Esophagus muscularis mucosa (tissue), 3 donors: ENCODE measurements around the gene FBXO21.

ENCODE experiments used
- POLR2A ChIP-seq: fragments of 450-650 bp; IDR thresholded peaks from one replicate; pipeline ENCODE4 v1.6.1; 2017; ENCODE audit warnings: antibody characterized with exemption, moderate library complexity, mild to moderate bottlenecking, low read depth
- TF ChIP-seq, protein P1 (sequence below), 3 experiments: fragments of 200-600 bp in 2 of 3; fragments of 450-650 bp in 1 of 3; sonication (generic) in 2 of 3; IDR thresholded peaks; one replicate each; pipeline ENCODE4 v1.5.1; 2017 to 2019; ENCODE audit warnings: antibody characterized with exemption in 3 of 3, mild to moderate bottlenecking in 2 of 3, moderate library complexity in 1 of 3

DNA sequence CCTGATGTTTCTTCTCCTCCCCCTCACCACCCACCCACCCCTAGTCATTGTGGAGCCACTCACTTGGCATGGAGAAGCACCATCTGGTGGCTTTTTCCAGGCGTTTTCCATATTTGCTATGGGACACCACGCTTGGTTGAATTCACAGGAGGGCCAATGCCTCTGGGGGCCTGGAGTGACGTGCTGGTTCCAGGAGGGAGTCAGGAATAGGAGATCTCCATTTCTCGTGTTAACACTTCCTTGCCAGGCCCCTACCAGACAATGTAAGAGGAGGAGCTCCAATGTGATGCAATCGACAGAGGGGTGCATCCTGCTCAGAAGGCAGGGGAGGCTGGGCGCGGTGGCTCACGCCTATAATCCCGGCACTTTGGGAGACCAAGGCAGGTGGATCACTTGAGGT is 69.5 kb downstream of the FBXO21 start:
- TF ChIP-seq, protein P1, sequence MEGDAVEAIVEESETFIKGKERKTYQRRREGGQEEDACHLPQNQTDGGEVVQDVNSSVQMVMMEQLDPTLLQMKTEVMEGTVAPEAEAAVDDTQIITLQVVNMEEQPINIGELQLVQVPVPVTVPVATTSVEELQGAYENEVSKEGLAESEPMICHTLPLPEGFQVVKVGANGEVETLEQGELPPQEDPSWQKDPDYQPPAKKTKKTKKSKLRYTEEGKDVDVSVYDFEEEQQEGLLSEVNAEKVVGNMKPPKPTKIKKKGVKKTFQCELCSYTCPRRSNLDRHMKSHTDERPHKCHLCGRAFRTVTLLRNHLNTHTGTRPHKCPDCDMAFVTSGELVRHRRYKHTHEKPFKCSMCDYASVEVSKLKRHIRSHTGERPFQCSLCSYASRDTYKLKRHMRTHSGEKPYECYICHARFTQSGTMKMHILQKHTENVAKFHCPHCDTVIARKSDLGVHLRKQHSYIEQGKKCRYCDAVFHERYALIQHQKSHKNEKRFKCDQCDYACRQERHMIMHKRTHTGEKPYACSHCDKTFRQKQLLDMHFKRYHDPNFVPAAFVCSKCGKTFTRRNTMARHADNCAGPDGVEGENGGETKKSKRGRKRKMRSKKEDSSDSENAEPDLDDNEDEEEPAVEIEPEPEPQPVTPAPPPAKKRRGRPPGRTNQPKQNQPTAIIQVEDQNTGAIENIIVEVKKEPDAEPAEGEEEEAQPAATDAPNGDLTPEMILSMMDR (IDR thresholded peaks at IDR 0.05) = no peak
- TF ChIP-seq POLR2A = no peak
